NCI-H2196 treated with DMSO at 0.1 percent for 48 hours (cell line): ENCODE results near the gene CFAP92.
A peak's percentile ranks its signal among the peaks of the same experiment; 100 is the strongest.

Experiments
- DNase-seq: peaks from one replicate; lab custom pipeline; 2025; ENCODE audit not compliant: unreplicated experiment; lab: John Stamatoyannopoulos, UW

CFAP92 gene

DNA sequence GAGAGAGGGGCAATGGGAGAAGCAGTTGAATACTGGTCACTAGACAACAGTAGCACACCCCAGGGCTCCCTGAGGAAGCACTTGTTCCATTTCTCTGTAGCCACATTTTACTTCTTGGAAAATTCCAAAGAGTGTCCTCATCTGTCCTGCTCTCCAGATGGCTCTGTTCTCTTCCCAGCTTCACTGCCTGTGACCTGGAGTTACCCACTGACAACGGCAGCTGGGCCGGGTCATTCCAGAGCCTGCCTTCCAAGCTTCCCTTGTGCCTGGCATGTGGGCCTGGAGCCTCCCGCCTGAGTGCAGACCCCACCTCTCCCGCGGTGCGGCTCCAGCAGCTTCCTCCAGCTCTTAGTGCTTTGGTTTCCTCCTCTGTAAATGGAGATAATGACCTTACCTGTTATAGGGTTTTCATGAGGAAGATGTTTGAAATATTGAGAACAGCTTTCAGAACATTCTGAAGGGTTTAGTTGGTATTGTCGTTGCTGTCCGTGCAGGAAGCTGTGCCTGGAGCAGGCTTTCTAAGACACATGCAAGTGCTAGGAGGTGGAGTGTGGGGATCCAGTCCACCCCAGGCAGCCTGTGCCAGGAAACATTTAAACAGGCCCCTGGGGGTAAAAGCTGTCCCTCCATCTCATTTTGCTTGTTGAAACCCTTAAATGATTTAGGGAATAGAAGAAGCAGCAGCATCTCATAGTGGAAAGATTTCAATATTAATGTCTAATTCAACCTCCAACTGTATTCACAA, 32.0 kb upstream of the CFAP92 start:
- DNase-seq, result no peak

DNA sequence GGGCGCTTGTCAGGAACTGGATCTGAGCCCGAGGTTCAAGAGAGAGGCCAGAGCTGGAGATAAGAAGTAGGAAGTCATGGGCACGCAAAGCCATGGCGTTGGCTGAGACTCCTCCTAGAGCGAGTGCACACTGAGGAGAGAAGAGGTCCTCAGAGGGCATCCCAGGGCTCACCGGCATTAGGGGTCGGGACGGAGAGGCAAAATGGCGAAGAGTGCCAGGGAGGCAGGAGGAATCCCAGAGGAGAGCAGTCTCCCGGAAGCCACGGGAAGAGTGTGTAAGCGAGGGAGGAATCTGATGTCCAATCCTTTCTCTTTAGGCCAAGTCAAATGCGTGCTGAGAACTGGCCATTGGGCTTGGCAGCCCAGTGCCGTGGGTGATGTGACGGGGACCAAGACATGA, 31.2 kb upstream of the CFAP92 start:
- no peak for DNase-seq

DNA sequence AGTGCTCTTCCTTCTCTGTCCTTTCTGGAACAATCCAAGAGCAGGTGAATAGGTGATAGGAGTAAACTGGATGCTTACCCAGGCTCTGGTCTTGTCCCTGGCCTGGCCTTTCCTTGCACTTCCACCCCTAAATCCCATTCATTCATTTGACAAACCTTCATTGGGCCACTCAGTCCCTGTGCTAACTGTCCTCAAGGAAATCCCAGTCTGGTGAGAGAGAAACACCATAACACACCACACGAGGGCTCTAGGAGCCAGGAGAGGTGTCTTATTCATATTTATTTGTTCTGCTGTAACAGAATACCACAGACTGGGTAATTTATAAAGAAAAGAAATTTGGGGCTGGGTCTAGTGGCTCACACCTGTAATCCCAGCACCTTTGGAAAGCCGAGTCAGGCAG, 30.0 kb upstream of the CFAP92 start:
- DNase-seq, result peak; percentile 75

DNA sequence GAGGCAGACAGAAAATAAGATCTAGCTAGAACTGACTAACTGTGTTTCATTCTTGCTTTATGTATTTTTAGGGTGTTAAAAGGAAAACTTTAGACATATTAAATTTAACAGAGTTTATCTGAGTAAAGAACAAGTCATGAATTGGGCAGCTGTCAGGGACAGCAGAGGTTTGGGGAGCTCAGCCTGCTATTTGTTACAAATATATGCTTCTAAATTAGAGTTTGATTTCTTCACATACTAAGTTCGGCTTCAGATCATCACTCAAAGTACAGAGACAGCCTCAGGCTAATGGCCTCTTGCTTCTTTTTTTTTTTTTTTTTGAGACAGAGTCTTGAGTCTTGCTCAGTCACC, 29.1 kb upstream of the CFAP92 start:
- no peak for DNase-seq

DNA sequence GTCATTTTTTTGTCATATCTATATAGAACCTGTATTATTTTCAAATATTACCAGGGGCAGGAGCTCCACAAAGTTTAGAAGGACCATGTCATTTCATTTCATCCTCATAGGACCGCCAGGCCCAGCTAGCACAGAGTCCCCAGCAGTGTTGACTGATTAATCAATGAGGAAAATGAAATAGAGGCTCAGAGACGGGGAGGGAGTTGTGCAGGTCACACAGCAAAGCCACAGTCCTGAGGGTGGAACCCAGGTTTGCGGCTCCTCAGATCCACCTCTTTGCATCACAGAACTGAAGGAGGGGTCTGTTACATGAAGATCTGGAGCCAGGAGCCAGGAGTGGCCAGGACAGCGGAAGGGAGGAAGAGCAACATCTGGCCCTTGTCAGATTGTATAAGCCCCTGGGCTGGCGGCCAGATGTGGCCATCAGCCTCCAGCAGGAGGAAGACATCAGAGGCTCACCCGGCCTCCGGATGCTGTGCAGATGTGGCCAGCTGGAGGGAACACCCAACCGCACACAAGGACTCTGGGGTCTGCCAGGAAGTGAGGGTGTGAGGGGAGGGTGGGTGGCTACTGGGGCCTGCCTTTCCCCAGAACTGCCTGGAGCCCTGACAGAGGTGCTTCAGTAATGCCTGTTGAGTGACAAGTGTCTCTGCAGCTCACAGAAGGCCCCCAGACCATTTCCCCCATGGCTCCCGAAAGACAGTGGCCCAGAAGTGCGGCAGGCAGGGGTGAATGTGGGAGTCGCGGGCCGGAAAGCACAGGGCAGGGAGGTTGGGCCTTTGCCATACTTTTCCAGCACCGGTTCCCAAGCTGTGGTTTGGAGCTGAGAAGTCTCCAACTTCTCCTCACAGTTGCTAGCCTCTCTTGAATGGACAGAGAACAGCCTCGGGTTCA, 28.5 kb upstream of the CFAP92 start:
- no peak for DNase-seq

DNA sequence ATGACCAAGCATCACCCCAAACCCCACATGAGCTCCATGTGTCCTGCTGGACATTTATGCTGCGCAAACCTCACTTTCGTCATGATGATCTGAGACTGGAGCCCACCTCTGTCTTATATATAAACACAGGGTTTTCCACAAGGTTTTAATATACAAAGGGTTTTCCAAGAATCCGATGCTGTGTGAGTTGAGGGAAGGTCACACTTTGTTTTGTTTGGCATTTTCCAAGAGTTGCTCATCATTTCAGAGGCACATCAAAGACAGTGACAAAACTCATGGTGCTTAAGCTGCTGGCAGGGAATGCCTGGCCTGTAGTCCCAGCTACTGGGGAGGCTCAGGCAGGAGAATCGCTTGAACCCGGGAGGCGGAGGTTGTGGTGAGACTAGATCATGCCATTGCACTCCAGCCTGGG, 27.3 kb upstream of the CFAP92 start:
- DNase-seq, result no peak

DNA sequence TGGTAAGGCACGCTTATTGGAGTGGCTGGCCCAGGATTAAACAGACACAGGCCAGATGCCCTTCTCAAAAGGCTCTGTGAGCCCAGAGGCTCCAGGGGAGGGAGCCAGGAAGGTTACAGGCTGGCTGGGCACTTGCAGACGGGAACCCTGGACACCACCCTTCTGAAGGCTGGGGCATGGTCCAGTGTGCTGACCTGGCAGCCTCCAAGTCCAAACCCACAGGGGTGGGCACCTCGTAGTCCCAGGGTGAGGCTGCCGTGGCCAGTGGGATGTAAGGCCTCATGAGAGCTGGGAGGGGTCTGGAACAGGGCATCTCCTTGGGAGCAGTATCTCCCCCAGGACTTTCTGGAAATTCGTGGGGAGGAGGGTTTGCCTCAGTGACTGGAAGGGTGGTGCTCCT, 26.8 kb upstream of the CFAP92 start:
- DNase-seq, result no peak

DNA sequence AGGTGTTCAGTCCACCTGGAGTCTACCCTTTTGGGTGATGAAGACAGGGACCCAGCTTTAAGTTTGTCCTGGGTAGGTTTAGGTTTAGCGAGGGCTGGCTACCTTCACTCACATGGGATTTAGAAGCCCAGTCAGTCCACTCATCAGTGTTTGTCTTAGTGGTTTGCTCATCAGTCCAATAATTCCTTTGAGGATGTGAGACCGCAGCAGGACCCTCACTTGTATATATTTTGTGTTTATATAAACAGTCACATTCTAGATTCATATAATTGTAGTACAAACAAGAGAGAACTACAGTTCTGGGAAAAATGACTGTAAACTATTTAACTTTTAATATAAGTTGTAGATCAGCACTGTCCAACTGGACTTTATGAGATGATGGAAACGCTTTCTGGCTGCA, 25.4 kb upstream of the CFAP92 start:
- DNase-seq, result no peak

DNA sequence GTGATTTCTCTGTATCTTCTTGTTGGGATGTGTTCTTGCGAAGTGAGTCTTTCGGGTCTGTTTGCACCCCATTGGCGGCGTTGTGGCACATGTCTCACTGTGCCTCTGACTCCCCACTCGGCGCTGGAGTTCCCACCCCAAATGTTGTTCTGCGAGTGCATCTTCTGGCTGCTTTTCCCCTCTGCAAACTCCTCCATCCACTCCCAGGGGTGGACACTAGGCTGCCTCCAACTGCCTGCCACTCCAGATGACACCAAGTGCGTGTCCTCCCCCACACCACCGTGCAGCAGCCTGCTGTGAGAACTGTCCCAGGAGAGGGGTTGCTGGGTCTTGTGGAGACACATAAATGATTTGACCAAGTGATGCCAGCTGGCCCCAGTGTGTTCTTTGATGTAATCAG, 24.9 kb upstream of the CFAP92 start:
- no peak for DNase-seq

DNA sequence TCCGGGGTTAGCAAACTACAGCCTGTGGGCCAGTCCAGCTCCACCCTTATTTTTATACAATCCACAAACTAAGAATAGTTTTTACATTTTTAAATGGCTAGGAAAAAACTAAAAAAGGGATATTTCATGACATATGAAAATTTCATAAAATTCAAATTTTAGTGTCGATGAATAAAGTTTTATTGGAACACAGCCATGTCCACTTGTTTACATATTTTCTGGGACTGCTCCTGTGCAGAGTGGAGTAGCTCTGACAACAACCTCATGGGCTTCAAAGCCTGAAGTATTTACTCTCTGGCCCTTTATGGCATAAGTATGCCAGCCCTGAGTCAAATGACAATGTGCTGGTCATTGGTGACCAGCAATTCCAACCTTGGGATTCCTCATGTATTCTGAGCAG, 24.4 kb upstream of the CFAP92 start:
- DNase-seq, result no peak

DNA sequence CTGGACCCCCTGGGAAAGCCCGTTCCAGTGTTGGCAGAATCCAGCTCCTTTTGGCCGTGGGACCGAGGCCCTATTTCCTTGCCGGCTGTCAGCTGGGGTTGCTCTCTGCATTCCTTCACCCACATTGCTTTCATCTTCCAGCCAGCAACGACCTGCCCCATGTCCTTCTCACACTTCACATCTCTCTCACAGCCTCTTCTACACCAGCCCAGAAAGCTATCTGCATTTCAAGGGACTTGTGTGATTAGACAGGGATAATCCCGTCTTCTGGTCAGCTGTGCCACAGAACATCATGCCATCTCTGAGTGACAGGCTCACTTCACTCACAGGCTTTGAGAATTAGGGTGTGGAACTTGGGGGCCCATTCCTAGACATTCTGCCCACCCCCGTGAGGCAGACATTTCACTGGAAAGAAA, 23.6 kb upstream of the CFAP92 start:
- no peak for DNase-seq

DNA sequence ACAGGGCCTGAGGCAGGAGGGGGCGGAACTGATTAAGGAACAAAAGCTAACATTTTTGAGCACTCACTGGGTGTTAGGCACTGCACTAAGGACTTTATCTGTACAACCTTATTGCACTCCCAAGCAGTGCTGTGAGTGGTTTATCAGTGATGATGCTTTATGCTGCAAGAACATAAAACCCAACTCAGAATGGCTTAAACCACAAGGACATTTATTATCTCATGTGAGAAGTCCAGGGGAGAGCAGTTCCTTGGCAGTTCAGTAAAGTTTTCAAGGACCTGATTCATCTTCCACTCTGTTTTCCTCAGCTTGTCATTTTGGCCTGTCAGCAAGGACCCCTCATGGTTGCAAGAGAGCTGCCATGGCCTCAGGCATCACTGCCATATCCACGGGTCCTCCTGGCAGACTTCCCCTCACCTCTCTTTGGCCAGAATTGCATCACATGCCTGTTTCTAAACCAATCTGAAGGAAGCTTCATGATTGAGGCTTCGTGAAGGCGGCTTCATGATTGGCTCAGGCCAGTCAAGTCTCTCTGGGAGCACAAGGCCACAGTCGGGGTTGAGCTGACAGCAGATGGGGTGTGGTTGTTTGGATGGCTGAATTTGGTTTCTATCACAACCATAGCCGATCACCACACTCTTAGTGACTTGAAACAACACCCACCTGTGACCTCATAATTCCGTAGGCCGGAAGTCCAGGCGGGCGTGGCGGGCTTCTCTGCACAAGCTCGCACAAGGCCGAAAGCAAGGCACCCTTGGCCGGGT, 23.0 kb upstream of the CFAP92 start:
- no peak for DNase-seq

DNA sequence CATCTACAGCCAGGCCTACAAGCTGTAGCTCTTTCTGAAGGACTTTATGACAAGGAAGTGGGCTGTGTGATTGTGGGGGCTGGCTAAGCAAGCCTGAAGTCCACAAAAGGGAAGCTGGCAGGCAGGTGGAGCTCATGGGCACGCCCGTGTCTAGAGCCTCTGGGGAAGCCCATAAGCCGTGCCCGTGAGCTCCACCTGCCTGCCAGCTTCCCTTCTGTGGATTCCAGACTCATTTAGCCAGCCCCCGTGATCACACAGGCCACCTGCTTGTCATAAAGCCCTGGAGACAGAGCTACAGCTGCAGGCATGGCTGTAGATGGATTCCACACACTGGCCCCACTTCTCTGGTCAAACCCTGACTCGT, 22.5 kb upstream of the CFAP92 start:
- DNase-seq, result peak; percentile 88

DNA sequence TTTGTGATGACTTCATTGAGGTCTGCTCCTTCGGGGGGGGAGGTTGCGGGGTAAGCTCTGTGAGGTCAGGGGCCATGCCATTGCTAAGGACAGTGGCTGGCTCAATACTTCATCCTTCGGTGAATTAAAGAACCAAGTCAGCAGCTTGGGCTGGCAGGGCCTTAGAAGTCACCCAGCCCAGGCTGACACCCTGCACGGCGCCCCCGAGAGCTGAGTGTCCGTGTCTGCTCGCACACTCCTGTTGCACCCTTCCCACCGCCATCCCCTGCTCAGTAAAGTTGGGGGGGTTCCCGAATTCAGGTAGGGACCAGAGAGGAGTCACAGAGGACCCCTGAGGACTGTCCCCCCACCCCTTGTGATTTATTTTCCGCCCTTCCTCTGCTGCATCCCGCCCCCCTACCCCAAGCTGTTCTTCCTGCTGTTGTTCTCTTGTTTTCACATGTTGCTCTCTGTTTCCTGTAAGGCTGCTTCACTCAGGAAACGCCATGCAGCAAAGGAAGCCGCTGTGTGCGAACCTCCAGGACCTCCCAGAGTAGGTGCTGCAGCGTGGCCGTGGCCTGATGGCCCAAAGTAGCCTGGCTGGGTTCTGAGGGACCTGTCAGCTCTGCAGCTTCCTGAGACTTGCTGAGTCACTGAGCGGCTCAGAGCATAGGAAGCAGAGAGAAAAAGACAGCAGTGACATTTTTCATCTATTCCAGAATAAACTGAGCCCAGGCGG, 21.7 kb upstream of the CFAP92 start:
- no peak for DNase-seq

DNA sequence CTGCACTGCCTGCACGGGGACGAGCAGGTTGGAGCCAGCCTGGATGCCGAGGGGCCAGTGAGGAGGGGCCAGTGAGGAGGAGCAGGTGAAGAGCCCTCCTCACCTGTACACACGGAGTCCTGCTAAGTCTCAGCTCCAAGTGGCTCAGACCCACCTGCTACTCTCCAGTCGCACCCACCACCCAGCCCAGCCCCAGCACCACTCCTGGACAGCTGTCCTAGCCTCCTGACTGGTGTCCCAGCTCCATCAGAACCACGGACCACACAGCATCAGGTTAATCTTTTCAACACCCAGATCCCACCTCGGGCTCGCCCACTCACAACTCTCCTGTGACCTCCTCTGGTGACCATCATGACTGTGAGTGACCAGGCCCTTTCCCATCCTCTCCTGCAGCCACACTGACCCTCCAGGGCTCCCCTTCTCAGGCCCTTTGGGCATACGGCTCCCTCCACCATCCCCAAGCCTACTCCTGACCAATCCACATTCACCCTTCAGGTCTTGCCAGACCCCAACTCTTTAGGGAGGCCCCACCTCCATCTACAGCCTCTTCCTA, 21.0 kb upstream of the CFAP92 start:
- DNase-seq, result no peak

DNA sequence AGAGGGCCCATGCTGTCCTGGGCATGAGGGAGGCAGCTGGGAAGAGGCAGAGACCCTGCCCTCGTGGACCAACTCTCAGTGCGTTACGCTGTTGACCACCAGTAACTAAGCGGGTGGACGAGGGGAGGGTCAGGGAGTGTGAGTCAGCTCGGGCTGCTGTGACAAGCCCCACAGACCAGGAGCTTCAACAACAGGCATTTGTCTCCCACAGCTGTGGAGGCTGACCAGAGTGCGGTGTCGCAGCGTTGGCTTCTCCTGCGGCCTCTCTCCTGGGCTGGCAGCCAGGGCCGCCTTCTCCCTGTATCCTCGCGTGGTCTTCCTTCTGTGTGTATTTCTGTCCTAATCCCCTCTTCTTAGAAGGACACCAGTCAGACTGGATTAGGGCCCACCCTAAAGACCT, 20.3 kb upstream of the CFAP92 start:
- DNase-seq, result no peak

DNA sequence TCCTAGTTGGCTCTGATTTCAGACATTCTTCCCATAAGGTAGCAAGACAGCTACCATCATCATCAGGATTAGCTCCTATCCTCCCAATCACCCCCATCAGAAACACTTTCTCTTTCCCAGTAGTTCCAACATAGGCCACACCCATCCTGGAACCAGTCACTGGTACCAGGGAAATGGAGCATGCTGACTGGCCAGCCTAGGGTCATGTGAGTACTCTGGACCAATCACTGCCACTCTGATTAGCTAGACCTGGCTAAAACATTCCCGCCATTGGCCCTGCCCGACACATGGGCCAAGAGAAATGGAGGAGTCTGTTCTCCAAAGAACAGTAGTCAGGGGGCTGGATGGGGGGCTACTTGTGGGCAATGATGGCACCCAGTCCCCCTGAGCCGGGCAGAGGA, 19.6 kb upstream of the CFAP92 start:
- DNase-seq, result no peak

DNA sequence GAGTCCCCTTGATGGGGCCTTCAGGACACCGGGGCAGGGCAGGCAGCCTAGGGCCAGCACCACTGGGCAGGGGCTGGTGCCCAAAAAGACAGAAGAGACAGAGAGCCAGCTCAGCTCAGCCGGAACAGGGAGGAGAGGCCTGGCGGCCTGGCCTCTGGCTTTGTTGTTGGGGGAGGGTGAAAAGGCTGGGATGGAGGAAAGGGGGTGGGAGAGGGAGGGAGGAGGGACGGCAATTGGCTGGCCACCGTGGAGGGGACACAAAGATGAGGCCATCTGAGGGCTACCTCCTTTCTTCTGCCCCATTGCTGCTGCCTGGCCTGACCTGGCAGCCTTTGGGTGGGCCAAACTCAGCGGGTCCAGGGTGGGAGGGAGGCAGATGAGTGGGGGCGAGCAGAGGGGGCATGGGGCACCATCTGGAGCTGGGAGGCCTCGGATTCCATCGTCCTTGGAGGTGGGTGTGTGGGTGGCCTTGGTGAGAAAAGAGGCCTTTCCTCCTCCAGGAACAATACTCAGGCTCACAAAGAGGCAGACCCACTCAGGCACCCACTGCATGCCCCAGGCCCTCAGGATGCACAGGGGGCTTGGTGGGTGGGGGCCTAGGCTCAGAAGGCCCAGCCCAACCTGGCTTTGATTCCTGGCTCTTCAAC, 16.6 kb upstream of the CFAP92 start:
- DNase-seq, result no peak

DNA sequence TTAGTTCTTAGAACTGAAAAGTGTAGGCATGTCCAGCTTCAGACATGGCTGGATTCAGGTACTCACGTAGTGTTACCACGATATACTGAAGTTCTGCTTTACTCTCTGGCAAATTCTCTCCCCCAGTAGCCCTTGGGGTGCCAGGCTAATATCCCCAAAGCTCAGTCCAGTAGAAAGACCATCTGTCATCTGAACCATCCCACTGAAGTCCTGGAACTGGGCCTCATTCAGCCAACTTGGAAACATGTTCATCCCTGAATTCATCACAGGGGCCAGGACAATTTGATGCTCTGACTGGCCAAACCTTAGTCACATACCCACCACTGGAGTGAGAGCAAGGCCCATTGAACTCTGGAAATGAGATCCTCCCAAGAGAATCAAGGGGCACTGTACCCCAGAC, 15.4 kb upstream of the CFAP92 start:
- no peak for DNase-seq

DNA sequence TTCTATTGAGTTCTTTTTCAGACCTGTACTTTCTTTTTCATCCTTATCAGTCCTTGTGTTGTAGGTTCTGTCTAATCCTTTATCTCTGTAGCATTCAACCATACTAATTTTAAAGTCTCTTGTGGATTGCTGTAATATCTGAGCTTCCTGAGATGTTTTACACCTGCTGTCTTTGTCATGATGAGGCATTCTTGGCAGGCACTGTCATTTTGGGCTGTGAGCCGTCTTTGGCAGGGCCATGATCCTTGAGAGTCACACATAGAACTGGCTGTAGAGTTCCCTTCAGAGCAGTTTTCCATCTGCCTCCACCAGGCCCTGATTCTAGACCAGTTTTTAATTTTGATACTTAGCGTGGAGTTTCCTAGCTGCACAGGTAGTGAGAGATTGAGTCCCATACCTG, 13.9 kb upstream of the CFAP92 start:
- DNase-seq, result no peak
